GM12891 (cell line): Measurements from ENCODE around the gene SCN11A.

Experiments
- PAX5 ChIP-seq: IDR thresholded peaks from 2 replicates; pipeline ENCODE4 v1.6.1; 2011; ENCODE audit warnings: low read length, moderate library complexity, mild to moderate bottlenecking; ENCODE audit not compliant: insufficient read depth, severe bottlenecking
- POLR2A ChIP-seq: IDR thresholded peaks from 2 replicates; pipeline ENCODE4 v1.6.1; 2011; ENCODE audit warnings: low read depth, low read length, control low read depth
- POLR2AphosphoS5 ChIP-seq: IDR thresholded peaks from 2 replicates; pipeline ENCODE4 v1.6.1; 2011; ENCODE audit warnings: low read depth, low read length, control low read depth
- POU2F2 ChIP-seq: IDR thresholded peaks from 2 replicates; pipeline ENCODE4 v1.6.1; 2011; ENCODE audit warnings: low read depth, mild to moderate bottlenecking, control low read depth, low read length, moderate library complexity
- SPI1 ChIP-seq: IDR thresholded peaks from 2 replicates; pipeline ENCODE4 v1.6.1; 2011; ENCODE audit warnings: low read depth, low read length, control low read depth
- TAF1 ChIP-seq: IDR thresholded peaks from 2 replicates; pipeline ENCODE4 v1.6.1; 2011; ENCODE audit warnings: low read depth, low read length, control low read depth

- no peak for TF ChIP-seq POLR2A
- no peak for TF ChIP-seq TAF1
- TF ChIP-seq POLR2AphosphoS5 = no peak
- no peak for TF ChIP-seq SPI1
- no peak for TF ChIP-seq POU2F2
- no peak for TF ChIP-seq PAX5
Observed at GRCh38 chr3:39067286-39067685, 15.5 kb upstream of the SCN11A start.
